GM19467 (cell line): ENCODE data around the gene KRTAP5-2.
"Not testable (repeated sequence)": the region's sequence is repeated elsewhere in the genome, so short reads cannot be mapped to it uniquely, and the experiment has no call there.

Experiments used
- ATAC-seq: cut with Tn5 transposase; IDR thresholded peaks from one replicate; pipeline ENCODE4 v1.9.1; 2021; ENCODE audit warnings: mild to moderate bottlenecking, moderate library complexity; ENCODE audit not compliant: unreplicated experiment

The KRTAP5-2 gene, protein sequence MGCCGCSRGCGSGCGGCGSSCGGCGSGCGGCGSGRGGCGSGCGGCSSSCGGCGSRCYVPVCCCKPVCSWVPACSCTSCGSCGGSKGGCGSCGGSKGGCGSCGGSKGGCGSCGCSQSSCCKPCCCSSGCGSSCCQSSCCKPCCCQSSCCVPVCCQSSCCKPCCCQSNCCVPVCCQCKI

DNA sequence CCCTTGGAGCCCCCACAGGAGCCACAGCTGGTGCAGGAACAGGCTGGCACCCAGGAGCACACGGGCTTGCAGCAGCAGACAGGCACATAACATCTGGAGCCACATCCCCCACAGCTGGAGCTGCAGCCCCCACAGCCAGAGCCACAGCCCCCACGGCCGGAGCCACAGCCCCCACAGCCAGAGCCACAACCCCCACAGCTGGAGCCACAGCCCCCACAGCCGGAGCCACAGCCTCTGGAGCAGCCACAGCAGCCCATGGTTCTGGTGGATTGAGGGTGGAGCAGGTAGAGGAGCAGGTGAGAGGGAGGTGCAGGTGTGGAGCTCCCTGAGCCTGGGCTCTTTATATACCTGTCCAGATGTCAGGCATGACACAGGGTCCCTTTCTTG is at the start of gene KRTAP5-2:
Gene KRTAP5-2, minus strand, starts transcription at position 301 of the 387 bp plus-strand sequence. Its CDS starts 44 bp downstream, at position 257.
- no peak for ATAC-seq

DNA sequence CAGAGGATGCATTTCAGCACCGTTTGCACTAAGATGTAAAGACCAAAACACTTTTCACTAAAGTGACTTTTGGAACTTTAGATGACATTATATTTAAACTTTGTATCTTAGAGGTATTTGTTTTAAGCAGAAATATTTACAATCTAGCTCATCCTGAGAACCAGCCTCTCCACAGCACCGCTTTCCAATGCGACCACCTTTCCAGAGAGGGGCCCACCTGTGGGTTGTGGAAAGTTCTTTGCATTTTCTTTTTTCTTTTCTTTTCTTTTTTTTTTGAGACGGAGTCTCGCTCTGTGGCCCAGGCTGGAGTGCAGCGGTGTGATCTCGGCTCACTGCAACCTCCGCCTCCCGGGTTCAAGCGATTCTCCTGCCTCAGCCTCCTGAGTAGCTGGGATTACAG is 48.4 kb upstream of the KRTAP5-2 start:
- not testable (repeated sequence) for ATAC-seq

DNA sequence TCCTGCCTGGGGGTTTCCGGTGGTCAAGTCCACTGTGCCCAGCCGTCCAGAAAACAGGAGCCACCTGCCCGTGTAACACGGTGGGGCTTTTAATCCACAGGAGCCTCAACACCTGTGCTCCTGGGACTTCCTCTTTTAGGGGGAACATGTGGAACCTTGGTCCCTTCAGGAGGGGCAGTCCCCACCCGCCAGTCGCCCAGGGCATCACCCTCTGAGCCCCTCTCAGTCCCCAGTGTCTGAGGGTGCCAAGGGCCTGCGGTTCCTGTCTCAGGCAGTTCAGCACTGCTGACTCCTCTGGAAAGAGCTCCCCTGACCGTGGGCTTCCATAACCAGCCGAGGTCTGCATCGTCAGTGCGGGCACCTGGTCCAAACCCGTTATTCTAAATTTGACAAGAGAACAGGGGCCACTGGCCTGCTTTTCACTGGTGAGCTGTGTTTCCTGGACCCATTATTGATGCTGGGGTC is 47.3 kb upstream of the KRTAP5-2 start:
- ATAC-seq, result no peak

DNA sequence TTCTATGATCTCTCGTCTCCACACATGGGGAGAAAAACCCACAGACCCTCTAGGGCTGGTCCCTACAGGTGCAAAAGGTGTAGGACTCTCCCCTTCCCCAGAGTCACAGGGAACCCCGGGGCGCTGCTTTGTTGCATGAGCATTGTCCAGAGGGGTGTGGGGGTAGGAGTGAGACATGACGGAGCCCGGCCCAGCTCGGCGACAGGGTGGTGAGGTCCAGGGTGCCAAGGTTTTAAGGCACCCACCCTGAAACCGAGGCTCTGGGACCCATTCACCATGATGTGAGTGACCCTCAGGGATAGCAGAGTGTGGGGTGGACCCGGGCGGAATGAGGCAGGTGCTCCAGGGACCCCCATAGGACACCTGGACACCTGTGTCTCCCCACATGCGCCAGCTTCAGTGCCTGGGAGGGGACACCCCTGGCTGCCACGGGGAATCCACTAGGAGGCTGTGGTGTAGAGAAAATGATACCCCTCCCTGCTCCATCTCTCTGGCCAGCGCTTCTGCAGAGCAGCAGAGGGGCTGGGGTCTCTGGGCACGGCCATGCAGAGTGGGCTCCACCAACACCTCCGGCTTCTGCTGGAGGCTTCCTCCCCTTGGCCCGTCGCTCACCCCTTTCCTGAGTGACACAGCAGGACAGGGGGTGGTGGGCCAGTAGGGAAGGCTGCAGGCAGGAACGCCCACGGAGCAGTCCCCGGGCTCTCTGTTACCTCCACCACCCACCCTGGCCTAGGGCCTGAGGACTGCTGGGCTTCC is 46.7 kb upstream of the KRTAP5-2 start:
- no peak for ATAC-seq

DNA sequence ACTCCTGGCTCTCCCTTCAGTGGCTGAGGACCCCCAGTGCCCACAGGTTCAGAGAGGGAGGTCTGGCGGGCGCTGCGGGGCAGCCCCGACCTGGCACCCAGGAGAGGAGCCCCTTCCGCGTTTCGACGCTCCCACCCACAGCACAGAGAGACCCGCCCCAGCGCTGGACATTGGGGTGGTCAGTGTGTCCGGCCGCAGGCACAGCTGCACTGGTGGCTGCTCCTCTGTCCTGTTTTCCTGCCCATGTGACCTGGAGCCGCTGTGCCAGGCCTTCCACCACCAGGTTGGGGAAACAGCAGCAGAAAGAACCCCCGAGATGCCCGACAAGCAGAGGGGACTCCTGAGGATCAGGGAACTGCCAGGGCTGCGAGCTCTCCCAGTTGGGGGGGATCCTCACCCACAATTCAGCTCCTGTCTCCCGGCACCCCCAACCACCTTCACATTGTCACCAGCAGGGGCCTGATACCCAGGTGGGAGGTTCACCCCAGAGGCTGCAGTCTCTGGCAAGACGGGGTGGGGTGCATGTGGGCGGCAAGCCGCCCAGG is 45.1 kb upstream of the KRTAP5-2 start:
- no peak for ATAC-seq

DNA sequence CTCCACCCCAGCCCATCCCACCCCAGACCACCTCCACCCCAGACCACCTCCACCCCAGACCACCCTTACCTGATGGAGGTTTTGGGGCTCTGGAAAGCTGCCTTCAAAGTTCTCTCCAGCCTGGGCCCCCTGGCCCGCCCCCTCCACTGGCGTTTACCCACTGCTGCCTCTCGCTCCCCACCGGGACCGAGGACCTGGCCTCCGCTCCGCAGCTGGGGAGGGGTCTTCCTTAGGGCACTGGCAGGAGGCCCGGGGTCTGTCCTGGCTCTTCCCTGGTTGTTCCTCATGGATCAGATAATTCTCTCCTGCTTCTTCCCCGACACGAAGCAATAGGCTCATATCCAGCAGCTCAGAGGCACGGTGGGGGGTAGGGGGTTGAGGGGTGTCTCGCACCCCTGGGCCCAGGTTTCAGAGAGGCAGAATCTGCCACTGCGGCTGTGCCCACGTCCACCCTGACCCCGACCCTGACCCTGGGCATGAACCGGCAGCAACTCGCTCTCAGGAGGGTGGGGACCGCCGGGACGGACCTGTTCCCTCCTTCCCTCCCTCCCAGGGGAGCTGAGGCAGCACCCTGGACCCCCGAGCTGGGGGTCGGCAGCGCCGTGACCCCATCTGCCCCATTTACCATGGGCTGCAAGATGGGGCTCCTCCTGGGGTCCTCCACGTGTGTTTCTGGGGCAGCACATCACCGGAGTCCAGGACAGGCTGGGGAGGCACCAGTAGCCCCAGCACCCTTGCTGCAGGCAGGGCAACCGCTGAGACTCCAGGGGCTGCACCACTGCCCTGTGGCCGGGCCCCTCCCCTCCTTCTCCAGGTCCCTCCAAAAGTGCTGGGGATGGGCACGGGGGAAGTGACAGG is 44.4 kb upstream of the KRTAP5-2 start:
- no peak for ATAC-seq

DNA sequence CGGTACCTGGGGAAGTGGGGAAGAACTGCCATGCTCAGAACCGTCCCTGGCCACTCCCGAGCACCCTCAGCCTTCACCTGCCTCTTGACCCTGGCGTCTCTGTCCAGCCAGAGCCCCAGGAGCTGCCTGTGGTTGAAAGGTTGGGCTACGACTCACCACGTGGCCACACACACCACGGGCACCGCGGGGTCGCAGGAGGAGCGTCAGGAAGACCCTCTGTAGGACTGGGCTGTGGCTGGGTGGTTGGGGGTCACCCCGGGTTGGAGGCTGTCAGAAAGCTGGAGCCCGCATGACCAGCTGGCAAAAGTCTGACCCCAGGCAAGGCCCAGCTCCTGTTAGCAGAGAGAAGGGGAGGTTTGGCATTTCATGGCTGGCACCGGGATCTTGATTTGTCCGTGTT is 43.0 kb upstream of the KRTAP5-2 start:
- ATAC-seq, result no peak

DNA sequence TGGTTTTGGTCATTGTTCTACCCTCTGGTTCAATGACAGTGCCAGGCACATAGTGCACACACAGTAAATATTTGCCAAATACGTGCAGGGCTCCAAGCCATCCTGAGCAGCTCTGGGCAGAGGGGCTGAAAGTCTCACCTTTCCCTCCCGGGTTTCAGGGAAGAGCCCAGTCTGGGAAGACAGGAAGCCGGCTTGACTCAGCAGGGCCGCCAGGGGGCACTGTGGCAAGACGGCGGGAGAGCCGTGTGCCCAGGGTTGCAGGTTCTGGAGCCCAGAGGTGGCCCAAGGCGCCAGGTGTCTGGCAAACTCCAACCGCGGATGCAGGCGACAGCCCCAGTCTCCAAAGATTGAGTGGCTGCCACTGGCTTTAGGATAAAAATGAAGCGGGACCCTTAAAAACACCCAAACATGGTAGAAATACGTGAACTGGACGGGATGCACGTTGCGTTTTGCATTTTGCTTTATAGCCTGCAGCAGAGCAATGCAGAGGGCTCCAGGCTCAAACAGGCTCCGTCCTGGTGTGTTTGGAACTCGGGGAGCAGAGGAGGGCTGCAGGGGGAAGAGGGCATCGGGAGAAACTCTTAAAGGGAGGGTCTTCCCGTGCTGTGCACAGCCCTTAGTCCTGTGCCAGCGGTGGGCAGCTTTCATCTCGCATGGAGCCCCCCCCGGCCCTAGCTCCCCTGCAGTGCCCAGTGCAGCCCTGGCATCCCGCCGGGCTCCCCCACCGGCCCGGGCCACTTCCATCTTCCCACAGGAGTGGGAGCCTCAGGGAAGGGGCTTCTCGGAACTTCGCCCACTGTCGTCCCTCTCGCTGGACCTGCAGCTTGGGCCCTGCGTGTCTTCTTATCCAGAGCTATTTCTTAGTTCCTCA is 42.2 kb upstream of the KRTAP5-2 start:
- ATAC-seq, result no peak

DNA sequence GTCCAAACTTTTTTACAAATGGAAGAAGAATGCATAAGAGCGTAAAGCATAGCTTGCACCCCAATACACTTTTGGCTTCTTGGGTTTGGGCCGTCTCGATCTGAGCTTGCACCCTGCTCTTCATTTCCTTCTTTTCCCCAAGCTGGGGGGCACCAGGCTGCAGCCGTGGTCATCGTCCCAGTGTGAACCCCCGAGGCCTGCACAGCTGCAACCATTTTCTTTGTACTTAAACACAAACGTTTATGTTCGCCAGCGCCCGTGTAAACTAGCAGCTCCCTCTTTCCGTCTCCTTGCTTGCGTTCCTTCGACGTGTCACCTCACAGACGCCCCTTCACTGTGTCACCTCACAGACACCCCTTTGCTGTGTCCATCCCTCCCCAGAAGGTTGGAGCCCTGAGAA is 41.6 kb upstream of the KRTAP5-2 start:
- ATAC-seq, result no peak

DNA sequence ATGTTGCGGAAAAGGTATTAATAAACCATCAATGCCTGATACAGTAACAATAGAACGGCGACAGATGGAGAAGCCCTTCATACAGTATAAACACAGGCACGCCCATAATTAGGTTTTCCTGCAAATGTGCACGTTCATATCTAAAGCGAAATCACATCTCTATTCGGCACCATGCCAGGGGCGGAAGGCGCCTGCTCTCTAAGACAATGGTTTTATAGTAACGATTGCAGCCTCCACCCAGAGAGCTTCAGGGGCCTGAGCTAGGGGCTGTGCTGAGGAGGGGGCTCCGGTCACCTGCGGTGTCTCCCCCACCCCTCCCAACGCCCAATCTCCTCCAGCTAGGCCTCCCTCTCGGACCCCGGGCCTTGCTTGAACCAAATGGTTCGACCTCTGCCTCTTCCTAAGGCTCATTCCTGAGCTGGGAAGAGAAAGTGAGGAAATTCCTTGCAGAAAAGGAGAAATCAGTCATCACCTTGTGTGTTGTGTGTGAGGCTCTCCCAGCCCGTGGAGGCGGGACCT is 41.1 kb upstream of the KRTAP5-2 start:
- no peak for ATAC-seq

DNA sequence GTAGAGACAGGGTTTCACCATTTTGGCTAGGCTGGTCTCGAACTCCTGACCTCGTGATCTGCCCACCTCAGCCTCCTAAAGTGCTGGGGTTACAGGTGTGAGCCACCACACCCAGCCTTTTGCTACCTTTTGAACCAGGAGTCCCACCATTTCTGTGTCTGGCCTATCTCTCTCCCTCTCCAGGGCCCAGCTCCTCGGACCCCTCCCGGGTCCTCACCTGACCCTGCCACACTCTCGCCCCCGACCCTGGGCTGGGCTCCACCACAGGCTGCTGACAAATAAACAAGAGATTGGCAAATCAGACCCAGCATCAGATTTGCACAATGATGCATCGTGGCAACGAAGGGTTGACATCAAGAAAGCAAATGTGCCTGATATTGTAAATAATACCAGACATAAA is 40.2 kb upstream of the KRTAP5-2 start:
- no peak for ATAC-seq

DNA sequence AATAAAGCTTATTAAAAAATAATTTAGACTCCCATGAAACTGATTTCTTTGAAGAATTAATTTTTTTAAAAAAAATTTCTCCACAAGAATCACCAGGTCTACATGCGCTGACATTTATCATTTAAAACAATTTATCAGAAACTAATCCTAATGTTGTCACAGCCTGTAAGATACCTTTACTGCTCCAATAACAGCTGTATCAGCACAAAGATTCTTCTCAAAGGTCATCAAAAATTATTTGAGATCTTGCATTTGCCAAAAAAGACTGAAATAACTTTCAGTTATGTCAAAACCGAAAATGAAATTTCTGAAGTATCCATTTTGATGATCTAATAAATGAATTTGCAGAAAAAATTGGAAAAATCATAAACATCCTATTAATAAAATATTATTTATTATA is 39.5 kb upstream of the KRTAP5-2 start:
- no peak for ATAC-seq

DNA sequence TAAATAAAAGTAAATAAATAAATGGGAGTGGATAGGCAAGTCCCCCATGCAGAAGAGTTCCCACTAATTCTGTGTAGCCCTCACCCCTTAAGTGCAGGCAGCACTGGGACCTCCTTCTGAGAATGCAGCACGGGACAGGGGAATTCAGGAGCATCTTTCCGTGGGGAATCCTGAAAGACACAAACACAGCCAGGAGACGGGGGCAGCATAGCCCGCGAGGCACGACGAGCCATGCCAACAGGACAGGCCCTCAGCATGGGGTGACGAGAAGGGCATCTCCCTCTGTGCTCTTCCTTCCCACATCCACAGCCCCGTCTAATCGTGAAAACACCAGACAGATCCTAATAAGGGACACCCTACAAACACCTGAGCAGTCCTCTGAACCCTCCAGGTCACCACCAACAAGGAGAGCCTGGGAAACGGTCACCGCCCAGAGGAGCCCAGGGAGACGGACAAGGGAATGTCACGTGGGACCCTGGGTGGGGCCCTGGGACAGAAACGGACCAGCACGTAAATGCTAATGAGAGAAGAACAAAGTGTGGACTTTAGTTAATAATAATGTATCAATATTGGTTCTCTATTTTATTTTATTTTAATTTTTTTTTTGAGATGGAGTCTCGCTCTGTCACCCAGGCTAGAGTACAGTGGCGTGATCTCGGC is 38.3 kb upstream of the KRTAP5-2 start:
- no peak for ATAC-seq

DNA sequence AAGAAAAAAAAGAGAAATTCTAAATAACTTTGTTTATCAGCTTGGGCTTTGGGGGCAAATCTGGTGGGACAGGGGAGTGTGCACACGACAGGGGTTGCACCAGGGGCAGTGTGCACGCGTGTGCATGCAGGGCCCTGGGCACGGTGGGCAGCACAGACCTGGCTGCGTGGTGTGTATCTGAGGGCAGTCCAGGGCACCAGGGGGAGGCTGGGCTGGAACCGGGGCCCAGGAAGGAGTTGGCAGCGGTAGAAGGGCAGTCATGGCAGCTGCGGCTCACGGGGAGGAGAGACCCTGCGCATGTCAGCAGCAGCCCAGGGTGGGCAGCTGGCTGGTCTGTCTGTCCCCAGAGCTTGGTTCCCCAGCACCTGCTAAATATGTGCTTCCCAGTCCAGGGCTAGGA is 35.8 kb upstream of the KRTAP5-2 start:
- no peak for ATAC-seq

DNA sequence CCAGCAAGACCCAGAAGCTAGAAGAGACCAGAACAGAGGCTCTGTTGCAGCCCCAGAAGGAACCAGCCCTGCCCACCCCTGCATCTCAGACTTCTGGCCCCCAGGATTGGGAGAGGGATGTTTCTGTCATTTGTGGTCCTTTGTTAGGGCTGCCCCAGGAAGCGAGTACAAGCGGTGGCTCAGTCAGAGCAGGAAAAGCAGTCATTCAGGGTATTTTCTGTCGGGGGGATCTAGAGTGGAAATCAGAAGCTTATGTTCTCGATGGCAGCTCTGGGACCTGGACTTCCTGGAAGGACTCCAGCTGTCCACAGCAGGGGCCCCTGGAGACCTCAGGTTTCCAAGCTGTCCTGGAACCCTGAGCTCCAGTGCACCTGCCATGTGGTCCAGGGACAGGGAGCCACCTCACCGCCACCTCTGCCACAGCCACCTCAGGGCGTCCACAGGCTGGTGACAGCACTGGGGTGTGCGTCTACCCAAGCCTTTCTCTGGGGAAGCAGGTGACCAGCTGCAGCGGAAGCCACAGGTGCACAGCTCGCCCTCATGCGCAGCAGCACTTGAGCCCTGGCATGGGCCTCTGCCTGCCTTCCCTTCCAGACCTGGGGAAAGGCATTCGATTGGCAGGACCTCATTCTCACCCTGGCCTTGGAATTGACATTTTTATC is 34.1 kb upstream of the KRTAP5-2 start:
- no peak for ATAC-seq

DNA sequence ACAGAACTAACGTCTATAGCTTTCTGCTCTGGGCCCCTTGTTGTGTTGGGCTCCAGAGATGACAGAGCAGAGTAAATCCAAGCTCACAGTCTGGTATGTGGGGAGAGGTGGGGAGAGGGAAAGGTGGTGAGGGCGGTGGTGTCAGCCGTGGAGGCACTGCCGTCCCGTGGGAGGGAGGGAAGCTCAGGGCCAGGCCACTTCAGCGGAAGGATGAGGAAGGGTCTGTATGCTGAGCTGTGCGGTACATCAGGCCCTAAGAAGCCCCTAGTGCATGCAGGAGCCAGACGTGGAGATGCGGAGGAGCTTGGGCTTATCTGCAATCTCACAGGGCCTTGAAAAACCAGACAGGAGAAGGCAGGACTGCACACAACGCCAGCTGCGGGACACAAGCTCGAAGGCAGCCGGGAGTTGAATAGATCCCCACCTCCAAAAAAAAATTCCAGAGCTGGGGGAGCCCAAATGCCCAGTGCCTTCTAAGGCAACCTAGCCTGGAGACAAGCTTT is 33.0 kb upstream of the KRTAP5-2 start:
- ATAC-seq, result no peak

DNA sequence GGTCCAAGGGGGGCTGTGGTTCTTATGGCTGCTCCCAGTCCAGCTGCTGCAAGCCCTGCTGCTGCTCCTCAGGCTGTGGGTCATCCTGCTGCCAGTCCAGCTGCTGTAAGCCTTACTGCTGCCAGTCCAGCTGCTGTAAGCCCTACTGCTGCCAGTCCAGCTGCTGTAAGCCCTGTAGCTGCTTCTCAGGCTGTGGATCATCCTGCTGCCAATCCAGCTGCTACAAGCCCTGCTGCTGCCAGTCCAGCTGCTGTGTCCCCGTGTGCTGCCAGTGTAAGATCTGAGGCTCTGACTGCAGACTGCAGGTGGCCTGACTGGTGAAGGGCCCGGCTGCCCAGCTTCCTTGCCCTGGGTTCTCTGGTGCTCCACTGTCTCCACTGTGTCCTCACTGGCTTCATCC is 32.2 kb upstream of the KRTAP5-2 start:
- no peak for ATAC-seq

DNA sequence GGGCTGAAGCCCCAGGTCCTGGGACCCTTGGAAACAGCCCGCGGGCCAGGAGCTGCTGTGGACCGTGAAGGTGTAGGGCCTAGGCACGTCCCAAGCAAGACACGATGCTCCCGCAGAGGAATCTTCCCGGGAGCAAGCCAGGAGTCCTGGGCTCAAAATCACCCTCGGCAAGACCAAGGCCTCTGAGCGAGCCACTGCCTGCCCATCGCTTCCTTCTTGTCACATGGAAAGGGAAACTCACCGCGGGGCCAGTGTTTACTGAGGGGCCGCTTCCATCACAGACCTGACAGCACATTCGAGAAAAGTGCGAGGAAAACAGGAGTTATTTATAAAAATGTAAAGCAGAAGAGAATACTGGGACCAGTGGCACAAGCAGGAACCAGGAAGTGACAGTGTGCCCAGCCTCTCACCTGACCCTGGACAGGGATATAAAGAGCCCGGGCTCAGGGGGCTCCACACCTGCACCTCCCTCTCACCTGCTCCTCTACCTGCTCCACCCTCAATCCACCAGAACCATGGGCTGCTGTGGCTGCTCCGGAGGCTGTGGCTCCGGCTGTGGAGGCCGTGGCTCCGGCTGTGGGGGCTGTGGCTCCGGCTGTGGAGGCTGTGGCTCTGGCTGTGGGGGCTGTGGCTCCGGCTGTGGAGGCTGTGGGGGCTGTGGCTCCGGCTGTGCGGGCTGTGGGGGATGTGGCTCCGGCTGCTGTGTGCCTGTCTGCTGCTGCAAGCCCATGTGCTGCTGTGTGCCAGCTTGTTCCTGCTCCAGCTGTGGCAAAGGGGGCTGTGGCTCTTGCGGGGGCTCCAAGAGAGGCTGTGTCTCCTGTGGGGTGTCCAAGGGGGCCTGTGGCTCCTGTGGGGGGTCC is 31.5 kb upstream of the KRTAP5-2 start, which contains the start of gene KRTAP5-5:
Gene KRTAP5-5, plus strand, starts transcription at position 450 of the 860 bp plus-strand sequence. Its CDS starts 66 bp downstream, at position 516.
- no peak for ATAC-seq
